ENCODE data around the gene SH3BP1. TPM values are rescaled to one million over a fixed set of nuclear protein-coding genes. Genes with fewer than 3 reads are reported as not detected.
"Not testable (repeated sequence)": the region's sequence is repeated elsewhere in the genome, so short reads cannot be mapped to it uniquely, and the experiment has no call there.

The SH3BP1 gene
- 8.4 and 11.3 TPM in 2 replicates for polyA plus RNA-seq (2011; rRNA removed)
- polyA minus RNA-seq (2011; rRNA and poly(A)+ RNA removed): 12.8 and 14.4 TPM in 2 replicates

GRCh38 chr22:37639070-37639760 lies at the start of gene SH3BP1:
TSS of gene SH3BP1 (plus strand) at chr22:37639669. CDS start at chr22:37639788, 119 bp downstream.
- ChIA-PET POLR2A (interaction anchor here (0.6 to 1.1 kb wide), 2 partner anchors 17 to 47 kb away, joined by 3 read pairs; partner anchors contain the start of gene NOL12), CTCF (interaction anchor here (0.6 to 1.1 kb wide), 3 partner anchors 15 to 152 kb away, joined by 3 read pairs; partner anchors contain the start of gene NOL12)
- Histone ChIP-seq H3K9me3 (ENCODE audit: control insufficient read depth, insufficient read depth, low read length) (no peaks in the 10 kb centered on the region), H3K4me3 (ENCODE audit: low read depth, low read length) (peak within 1 kb of the TSS; percentile 88), H3K27me3 (ENCODE audit: control insufficient read depth, insufficient read depth, low read length) (no peaks in the 10 kb centered on the region), H3K27ac (ENCODE audit: low read depth, low read length) (peak within 1 kb of the TSS; percentile 31)
- no peak for DNase-seq (ENCODE audit: low read depth, low spot score)
- TF ChIP-seq, protein P1, sequence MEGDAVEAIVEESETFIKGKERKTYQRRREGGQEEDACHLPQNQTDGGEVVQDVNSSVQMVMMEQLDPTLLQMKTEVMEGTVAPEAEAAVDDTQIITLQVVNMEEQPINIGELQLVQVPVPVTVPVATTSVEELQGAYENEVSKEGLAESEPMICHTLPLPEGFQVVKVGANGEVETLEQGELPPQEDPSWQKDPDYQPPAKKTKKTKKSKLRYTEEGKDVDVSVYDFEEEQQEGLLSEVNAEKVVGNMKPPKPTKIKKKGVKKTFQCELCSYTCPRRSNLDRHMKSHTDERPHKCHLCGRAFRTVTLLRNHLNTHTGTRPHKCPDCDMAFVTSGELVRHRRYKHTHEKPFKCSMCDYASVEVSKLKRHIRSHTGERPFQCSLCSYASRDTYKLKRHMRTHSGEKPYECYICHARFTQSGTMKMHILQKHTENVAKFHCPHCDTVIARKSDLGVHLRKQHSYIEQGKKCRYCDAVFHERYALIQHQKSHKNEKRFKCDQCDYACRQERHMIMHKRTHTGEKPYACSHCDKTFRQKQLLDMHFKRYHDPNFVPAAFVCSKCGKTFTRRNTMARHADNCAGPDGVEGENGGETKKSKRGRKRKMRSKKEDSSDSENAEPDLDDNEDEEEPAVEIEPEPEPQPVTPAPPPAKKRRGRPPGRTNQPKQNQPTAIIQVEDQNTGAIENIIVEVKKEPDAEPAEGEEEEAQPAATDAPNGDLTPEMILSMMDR (IDR thresholded peaks at IDR 0.05; ENCODE audit: low read depth, low read length): no peak

DNA sequence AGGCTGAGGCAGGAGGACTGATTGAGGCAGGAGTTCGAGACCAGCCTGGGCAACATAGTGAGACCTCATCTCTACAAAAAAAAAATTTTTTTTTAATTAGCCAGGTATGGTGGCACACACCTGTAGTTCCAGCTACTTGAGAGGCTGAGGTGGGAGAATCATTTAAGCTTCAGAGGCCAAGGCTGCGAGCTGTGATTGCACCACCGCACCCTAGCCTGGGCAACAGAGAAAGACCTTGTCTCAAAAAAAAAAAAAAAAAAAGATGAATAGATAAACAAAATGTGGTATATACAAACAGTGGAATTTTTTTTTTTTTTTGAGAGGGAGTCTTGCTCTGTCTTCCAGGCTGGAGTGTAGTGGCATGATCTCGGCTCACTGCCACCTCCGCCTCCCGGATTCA lies 48.4 kb upstream of the SH3BP1 start:
- H3K27me3 ChIP-seq (ENCODE audit: control insufficient read depth, insufficient read depth, low read length); H3K27ac ChIP-seq (ENCODE audit: low read depth, low read length); H3K9me3 ChIP-seq (ENCODE audit: control insufficient read depth, insufficient read depth, low read length); H3K4me3 ChIP-seq (ENCODE audit: low read depth, low read length); DNase-seq (ENCODE audit: low read depth, low spot score): not testable (repeated sequence)
- POLR2A ChIA-PET: interaction anchor here (0.7 to 3.2 kb wide), 5 partner anchors 8 to 157 kb away, joined by 3 to 29 read pairs (median 4); partner anchors contain the start of gene LGALS2
- CTCF ChIA-PET: interaction anchor here (1.0 to 6.3 kb wide), 7 partner anchors 16 to 79 kb away, joined by 3 to 192 read pairs (median 15); no protein-coding TSS in a partner anchor

DNA sequence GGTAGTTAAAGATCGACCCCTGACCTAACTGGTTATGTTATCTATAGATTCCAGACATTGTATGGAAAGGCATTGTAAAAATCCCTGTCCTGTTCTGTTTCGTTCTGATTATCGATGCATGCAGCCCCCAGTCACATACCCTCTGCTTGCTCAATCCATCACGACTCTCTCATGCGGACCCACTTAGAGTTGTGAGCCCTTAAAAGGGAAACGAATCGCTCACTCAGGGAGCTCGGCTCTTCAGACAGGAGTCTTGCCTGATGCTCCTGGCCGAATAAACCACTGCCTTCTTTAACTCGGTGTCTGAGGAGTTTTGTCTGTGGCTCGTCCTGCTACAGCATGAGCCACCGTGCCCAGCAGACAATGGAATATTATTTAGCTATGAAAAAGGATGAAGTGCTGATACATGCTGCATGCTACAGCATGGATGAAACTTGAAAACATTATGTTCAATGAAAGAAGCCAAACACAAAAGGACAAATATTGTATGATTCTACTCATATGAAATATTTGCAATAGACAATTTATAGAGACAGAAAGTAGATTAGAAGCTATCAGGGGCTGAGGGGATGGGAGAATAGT lies 47.6 kb upstream of the SH3BP1 start:
- TF ChIP-seq, protein P1 (IDR thresholded peaks at IDR 0.05; ENCODE audit: low read depth, low read length): no peak

GRCh38 chr22:37594237-37594636 lies 45.2 kb upstream of the SH3BP1 start:
- TF ChIP-seq, protein P1 (IDR thresholded peaks at IDR 0.05; ENCODE audit: low read depth, low read length): no peak
- no peaks in the 10 kb centered on the region for H3K9me3 ChIP-seq (ENCODE audit: control insufficient read depth, insufficient read depth, low read length)
- no peak for DNase-seq (ENCODE audit: low read depth, low spot score)
- ChIA-PET CTCF (interaction anchor here (1.0 to 1.3 kb wide), 2 partner anchors 32 to 50 kb away, joined by 3 to 4 read pairs; no protein-coding TSS in a partner anchor), POLR2A (no interaction called here)
- H3K27ac ChIP-seq (ENCODE audit: low read depth, low read length): no peak overlapping the region
- H3K27me3 ChIP-seq (ENCODE audit: control insufficient read depth, insufficient read depth, low read length): no peaks in the 10 kb centered on the region
- H3K4me3 ChIP-seq (ENCODE audit: low read depth, low read length): no peak overlapping the region

More for the DNA sequence above, 47.6 kb upstream of the SH3BP1 start:
- no peak overlapping the region for H3K4me3 ChIP-seq (ENCODE audit: low read depth, low read length)
- no peak overlapping the region for H3K27ac ChIP-seq (ENCODE audit: low read depth, low read length)
- ChIA-PET CTCF (interaction anchor here (0.6 to 6.3 kb wide), 33 partner anchors 9 to 392 kb away, joined by 3 to 192 read pairs (median 5); partner anchors contain the start of gene GGA1), POLR2A (interaction anchor here (0.6 to 3.2 kb wide), 6 partner anchors 13 to 50 kb away, joined by 3 to 29 read pairs (median 5); partner anchors contain the start of genes GGA1 and LGALS2)
- no peaks in the 10 kb centered on the region for H3K9me3 ChIP-seq (ENCODE audit: control insufficient read depth, insufficient read depth, low read length)
- DNase-seq (ENCODE audit: low read depth, low spot score): no peak
- no peaks in the 10 kb centered on the region for H3K27me3 ChIP-seq (ENCODE audit: control insufficient read depth, insufficient read depth, low read length)

- H3K4me3 ChIP-seq (ENCODE audit: low read depth, low read length): no peak overlapping the region
- TF ChIP-seq, protein P1 (IDR thresholded peaks at IDR 0.05; ENCODE audit: low read depth, low read length): no peak
- DNase-seq (ENCODE audit: low read depth, low spot score): no peak
- ChIA-PET CTCF (interaction anchor here (1.1 to 1.2 kb wide), 3 partner anchors 8 to 57 kb away, joined by 3 to 9 read pairs (median 7); no protein-coding TSS in a partner anchor), POLR2A (interaction anchor here (0.6 kb wide), 1 partner anchor 124 kb away, joined by 6 read pairs; no protein-coding TSS in a partner anchor)
- H3K9me3 ChIP-seq (ENCODE audit: control insufficient read depth, insufficient read depth, low read length): no peaks in the 10 kb centered on the region
- no peak overlapping the region for H3K27ac ChIP-seq (ENCODE audit: low read depth, low read length)
- peaks cover 7% of the 10 kb centered on the region for H3K27me3 ChIP-seq (ENCODE audit: control insufficient read depth, insufficient read depth, low read length)
Observed at GRCh38 chr22:37599153-37599552, 40.3 kb upstream of the SH3BP1 start.
